Prostate gland (tissue), 2 donors: ENCODE results near the gene BICDL2.
"Not testable (repeated sequence)": the region's sequence is repeated elsewhere in the genome, so short reads cannot be mapped to it uniquely, and the experiment has no call there.

Experiments
- CTCF ChIP-seq, 4 experiments: fragments of 200-600 bp in 2 of 4; fragments of 450-650 bp in 2 of 4; sonication (generic) in 2 of 4; IDR thresholded peaks; 1 replicate in 3 of 4; 2 replicates in 1 of 4; pipeline ENCODE4 v1.5.1; 2016 to 2019; ENCODE audit warnings: antibody characterized with exemption in 4 of 4, mild to moderate bottlenecking in 2 of 4, moderate library complexity in 2 of 4
- POLR2A ChIP-seq: fragments of 450-650 bp; IDR thresholded peaks from one replicate; pipeline ENCODE4 v1.6.1; 2016; ENCODE audit warnings: antibody characterized with exemption, mild to moderate bottlenecking
- POLR2AphosphoS5 ChIP-seq: sonication (generic); formaldehyde crosslinking; IDR thresholded peaks from one replicate; pipeline ENCODE4 v1.6.1; 2017; ENCODE audit warnings: antibody characterized with exemption

- TF ChIP-seq CTCF (IDR thresholded peaks at IDR 0.05); POLR2A; POLR2AphosphoS5: not testable (repeated sequence)
Observed at GRCh38 chr16:3083408-3083807, 46.7 kb upstream of the BICDL2 start.
